ENCODE data around the gene EPHB6. TPM values are rescaled to one million over a fixed set of nuclear protein-coding genes. Genes with fewer than 3 reads are reported as not detected.

The EPHB6 gene
- total RNA-seq, 6 donors from 2014 or later = 5.7 to 34.6 (median 10.0) TPM

DNA sequence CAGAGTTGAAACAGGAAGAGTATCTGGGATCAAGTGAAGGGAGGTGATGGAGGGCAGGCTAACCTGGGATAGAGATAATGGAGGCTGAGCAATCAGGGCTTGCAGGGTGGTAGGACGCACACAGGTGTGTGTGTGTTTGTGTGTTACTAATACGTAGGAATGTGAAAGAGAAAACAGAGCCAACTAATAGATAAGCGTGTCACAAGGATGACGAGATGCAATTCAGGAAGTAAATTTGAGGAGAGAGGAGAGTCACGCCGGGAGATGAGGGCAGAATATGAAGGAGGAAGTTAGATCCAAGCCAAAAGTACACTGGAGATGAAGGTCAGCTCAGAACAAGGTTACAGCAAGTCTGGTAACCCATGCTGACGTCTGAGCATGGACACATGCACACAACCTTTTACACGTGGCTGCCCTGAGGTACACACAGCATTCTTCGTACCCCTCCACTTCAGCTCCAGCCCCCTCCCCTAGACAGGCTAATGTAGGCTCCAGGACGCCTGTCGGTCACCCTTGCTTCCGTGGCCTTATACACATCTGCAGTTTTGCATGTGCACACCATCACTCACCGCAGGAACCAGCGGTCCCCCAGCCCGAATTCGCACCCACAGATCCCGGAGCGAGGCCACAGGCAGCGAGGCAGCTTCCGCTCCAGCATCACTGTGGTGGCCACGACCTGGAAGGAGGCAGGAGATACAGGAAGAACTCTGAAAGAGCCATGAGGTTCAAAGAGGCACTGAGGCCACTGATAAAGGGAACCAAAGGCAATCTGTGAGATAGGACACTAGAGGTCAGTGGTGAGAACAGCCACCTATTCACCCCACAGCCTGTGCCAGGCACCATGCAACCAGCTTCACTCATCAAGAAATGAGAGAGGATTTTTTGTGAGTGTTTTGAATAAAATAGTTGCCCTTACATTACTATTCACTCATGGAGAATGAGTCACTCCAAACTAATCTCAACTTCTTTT lies 54.3 kb downstream of the EPHB6 start:
- DNase-seq (peak in 1 of 2 donors; percentile 57), ATAC-seq (ENCODE audit: low FRiP score in 2 of 2) (peak in 1 of 2 donors; percentile 78)
- no peaks in the 10 kb centered on the region for H3K36me3 ChIP-seq
- H3K27ac ChIP-seq = peak overlapping the region in 1 of 4 donors; percentile 6
- H3K4me3 ChIP-seq = no peak overlapping the region
- H3K27me3 ChIP-seq = no peaks in the 10 kb centered on the region
- peaks cover 0 to 6% (median 5%) of the 10 kb centered on the region in 4 donors for H3K9me3 ChIP-seq
- 66 to 71% methylated on average over 21 of the region's 21 CpGs for WGBS, 2 donors
- TF ChIP-seq, protein P1, sequence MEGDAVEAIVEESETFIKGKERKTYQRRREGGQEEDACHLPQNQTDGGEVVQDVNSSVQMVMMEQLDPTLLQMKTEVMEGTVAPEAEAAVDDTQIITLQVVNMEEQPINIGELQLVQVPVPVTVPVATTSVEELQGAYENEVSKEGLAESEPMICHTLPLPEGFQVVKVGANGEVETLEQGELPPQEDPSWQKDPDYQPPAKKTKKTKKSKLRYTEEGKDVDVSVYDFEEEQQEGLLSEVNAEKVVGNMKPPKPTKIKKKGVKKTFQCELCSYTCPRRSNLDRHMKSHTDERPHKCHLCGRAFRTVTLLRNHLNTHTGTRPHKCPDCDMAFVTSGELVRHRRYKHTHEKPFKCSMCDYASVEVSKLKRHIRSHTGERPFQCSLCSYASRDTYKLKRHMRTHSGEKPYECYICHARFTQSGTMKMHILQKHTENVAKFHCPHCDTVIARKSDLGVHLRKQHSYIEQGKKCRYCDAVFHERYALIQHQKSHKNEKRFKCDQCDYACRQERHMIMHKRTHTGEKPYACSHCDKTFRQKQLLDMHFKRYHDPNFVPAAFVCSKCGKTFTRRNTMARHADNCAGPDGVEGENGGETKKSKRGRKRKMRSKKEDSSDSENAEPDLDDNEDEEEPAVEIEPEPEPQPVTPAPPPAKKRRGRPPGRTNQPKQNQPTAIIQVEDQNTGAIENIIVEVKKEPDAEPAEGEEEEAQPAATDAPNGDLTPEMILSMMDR (IDR thresholded peaks at IDR 0.05) = peak in 2 of 6 experiments; percentile 12 to 23
- TF ChIP-seq POLR2A (IDR thresholded peaks at IDR 0.05) = no peak
- H3K4me1 ChIP-seq = peaks cover 0 to 4% (median 0%) of the 10 kb centered on the region in 4 donors

DNA sequence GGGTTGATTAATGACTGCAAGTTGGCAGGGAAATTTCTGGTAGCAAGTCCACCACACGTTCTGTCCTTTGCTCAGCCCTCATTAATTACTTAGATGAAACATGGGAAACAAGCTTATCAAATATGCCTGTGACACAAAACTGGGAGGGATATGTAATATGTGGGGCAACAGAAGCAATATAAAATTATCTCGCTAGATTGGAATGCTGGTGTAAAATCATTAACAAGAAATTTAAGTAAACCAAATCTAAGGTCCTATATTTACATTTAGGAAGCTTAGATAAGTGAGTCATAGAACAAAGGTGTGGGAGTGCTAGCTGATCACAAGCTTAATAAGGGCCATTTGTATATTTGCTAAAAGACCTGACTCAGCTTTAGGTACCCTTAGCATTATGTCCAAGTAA lies 55.2 kb downstream of the EPHB6 start:
- H3K4me3 ChIP-seq = no peak overlapping the region
- no peak overlapping the region for H3K27ac ChIP-seq
- no peaks in the 10 kb centered on the region for H3K27me3 ChIP-seq
- 41 to 43% methylated on average over 2 of the region's 2 CpGs for WGBS, 2 donors
- H3K9me3 ChIP-seq = no peaks in the 10 kb centered on the region
- ATAC-seq (ENCODE audit: low FRiP score in 2 of 2) (no peak), DNase-seq (no peak)
- H3K4me1 ChIP-seq = peaks cover 0 to 4% (median 0%) of the 10 kb centered on the region in 4 donors
- TF ChIP-seq POLR2AphosphoS5 (IDR thresholded peaks at IDR 0.05) = no peak
- no peak for TF ChIP-seq EP300 (IDR thresholded peaks at IDR 0.05)
- TF ChIP-seq POLR2A (IDR thresholded peaks at IDR 0.05) = no peak
- TF ChIP-seq, protein P1 (IDR thresholded peaks at IDR 0.05) = no peak
- no peaks in the 10 kb centered on the region for H3K36me3 ChIP-seq

DNA sequence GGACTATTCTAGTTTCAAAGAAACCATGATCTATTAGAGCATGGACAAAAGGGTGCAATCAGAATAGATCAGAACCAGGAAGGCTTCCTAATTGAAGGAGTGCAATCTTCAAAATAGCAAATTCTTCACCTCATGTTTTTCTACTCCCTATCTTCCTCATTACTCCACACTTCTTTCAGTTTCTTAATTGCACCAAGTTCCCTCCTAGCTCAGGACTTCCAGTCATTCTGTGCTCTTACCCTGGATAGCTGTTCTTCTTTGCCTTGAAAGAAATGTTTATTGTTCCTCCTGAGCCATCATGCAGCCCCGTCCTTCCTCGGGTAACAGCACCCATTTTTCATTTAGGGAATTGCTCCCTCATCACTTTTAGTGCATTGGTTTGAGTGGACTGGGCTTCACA lies 55.6 kb downstream of the EPHB6 start:
- 61 to 71% methylated on average over 2 of the region's 2 CpGs for WGBS, 2 donors
- Histone ChIP-seq H3K4me1 (peaks cover 0 to 4% (median 0%) of the 10 kb centered on the region in 4 donors), H3K27me3 (no peaks in the 10 kb centered on the region), H3K27ac (no peak overlapping the region), H3K4me3 (no peak overlapping the region), H3K9me3 (no peaks in the 10 kb centered on the region), H3K36me3 (no peaks in the 10 kb centered on the region)
- TF ChIP-seq POLR2A (IDR thresholded peaks at IDR 0.05) (no peak), POLR2AphosphoS5 (IDR thresholded peaks at IDR 0.05) (no peak), EP300 (IDR thresholded peaks at IDR 0.05) (no peak)
- TF ChIP-seq, protein P1 (IDR thresholded peaks at IDR 0.05) = no peak
- DNase-seq (no peak), ATAC-seq (ENCODE audit: low FRiP score in 2 of 2) (no peak)

DNA sequence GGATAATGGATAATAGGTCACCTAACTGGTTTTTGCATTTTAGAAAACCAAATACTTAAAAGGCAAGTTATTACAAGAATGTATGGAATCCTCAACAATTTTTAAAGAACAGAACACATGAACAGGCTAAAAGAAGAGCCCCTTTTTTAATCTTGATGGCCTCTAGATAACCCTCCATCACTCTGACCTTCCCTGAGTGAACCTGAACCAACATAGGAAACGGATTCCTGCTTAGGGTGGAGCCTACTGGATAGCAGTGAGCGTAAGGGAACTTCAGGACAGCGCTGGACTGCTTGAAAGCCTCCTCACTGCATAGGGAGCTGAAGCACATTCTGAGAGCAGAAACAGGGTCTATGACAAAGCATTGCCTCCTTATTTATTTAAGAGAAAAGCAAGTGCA lies 58.2 kb downstream of the EPHB6 start:
- no peak for TF ChIP-seq POLR2A (IDR thresholded peaks at IDR 0.05)
- TF ChIP-seq EP300 (IDR thresholded peaks at IDR 0.05) = no peak
- TF ChIP-seq, protein P1 (IDR thresholded peaks at IDR 0.05) = no peak
- TF ChIP-seq POLR2AphosphoS5 (IDR thresholded peaks at IDR 0.05) = no peak
- DNase-seq = no peak
- ATAC-seq (ENCODE audit: low FRiP score in 2 of 2) = peak in 1 of 2 donors; percentile 31
- H3K27ac ChIP-seq = no peak overlapping the region
- H3K9me3 ChIP-seq = no peaks in the 10 kb centered on the region
- no peak overlapping the region for H3K4me3 ChIP-seq
- H3K36me3 ChIP-seq = no peaks in the 10 kb centered on the region
- peaks cover 0 to 4% (median 0%) of the 10 kb centered on the region in 4 donors for H3K4me1 ChIP-seq
- H3K27me3 ChIP-seq = no peaks in the 10 kb centered on the region
- 42 to 56% methylated on average over 3 of the region's 3 CpGs for WGBS, 2 donors

All from upper lobe of left lung (tissue), 6 donors.